Fibroblast of the aortic adventitia (primary cell): ENCODE measurements around the gene ADK. TPM values are rescaled to one million over a fixed set of nuclear protein-coding genes. Genes with fewer than 3 reads are reported as not detected.

Experiments
- DNase-seq: peaks from one replicate; pipeline ENCODE4 v3.0.0-alpha.2; 2010; ENCODE audit warnings: low read depth
- H3K4me3 ChIP-seq: 2 replicates; pipeline ENCODE4 v1.5.1; 2011; ENCODE audit warnings: low read depth, mild to moderate bottlenecking, control low read depth, low read length, moderate library complexity
- CTCF ChIP-seq: IDR thresholded peaks from 2 replicates; pipeline ENCODE4 v1.5.1; 2011; ENCODE audit warnings: mild to moderate bottlenecking, low read length, control low read depth, inconsistent platforms; ENCODE audit not compliant: insufficient read depth
- total RNA-seq: library from RNA; depleted of rRNA; stranded (reverse); fragments of >200 nt; gene quantifications from 2 replicates; pipeline ENCODE4 v1.2.3, GENCODE V29; 2012; ENCODE audit warnings: low replicate concordance

ADK gene
- total RNA-seq, 1 donor, result 96.8 TPM

- H3K4me3 ChIP-seq, result no peak overlapping the region
- no peak for DNase-seq
- TF ChIP-seq CTCF, result no peak
Observed at GRCh38 chr10:74662635-74663034, 511.6 kb downstream of the ADK start.

GRCh38 chr10:74669210-74669609 lies 518.2 kb downstream of the ADK start:
- no peak for TF ChIP-seq CTCF
- no peak overlapping the region for H3K4me3 ChIP-seq
- DNase-seq, result no peak

- no peak for DNase-seq
- H3K4me3 ChIP-seq, result no peak overlapping the region
- TF ChIP-seq CTCF, result no peak
Observed at GRCh38 chr10:74671716-74672115, 520.7 kb downstream of the ADK start.

GRCh38 chr10:74672430-74673165 lies 521.6 kb downstream of the ADK start:
- no peak overlapping the region for H3K4me3 ChIP-seq
- no peak for DNase-seq
- no peak for TF ChIP-seq CTCF

GRCh38 chr10:74674927-74675326 lies 523.9 kb downstream of the ADK start:
- no peak for DNase-seq
- no peak overlapping the region for H3K4me3 ChIP-seq
- TF ChIP-seq CTCF, result no peak

- DNase-seq, result no peak
- no peak for TF ChIP-seq CTCF
- no peak overlapping the region for H3K4me3 ChIP-seq
Observed at GRCh38 chr10:74675484-74675883, 524.5 kb downstream of the ADK start.

GRCh38 chr10:74677951-74678350 lies 526.9 kb downstream of the ADK start:
- H3K4me3 ChIP-seq, result no peak overlapping the region
- DNase-seq, result no peak
- no peak for TF ChIP-seq CTCF
